Hepatocyte (in vitro differentiated cells): ENCODE measurements around the gene AHCYL2. TPM values are rescaled to one million over a fixed set of nuclear protein-coding genes. Genes with fewer than 3 reads are reported as not detected.

Experiments used
- DNase-seq: peaks from one replicate; pipeline ENCODE4 v3.0.0-alpha.2; 2016; ENCODE audit warnings: low spot score
- H2AFZ ChIP-seq: fragments of 200-600 bp; sonication (generic); 2 replicates; pipeline ENCODE4 v1.6.0; 2016; ENCODE audit warnings: antibody characterized with exemption, mild to moderate bottlenecking
- H3K27ac ChIP-seq: fragments of 200-600 bp; sonication (generic); 2 replicates; pipeline ENCODE4 v1.5.1; 2016; ENCODE audit warnings: mild to moderate bottlenecking
- H3K27me3 ChIP-seq: fragments of 200-600 bp; sonication (generic); 2 replicates; pipeline ENCODE4 v1.6.1; 2016
- H3K36me3 ChIP-seq: fragments of 200-600 bp; sonication (generic); replicated peaks from 2 replicates; pipeline ENCODE4 v1.5.1; 2016; ENCODE audit warnings: low read depth; ENCODE audit not compliant: insufficient read depth
- H3K4me1 ChIP-seq: fragments of 200-600 bp; sonication (generic); 2 replicates; pipeline ENCODE4 v1.5.1; 2016; ENCODE audit warnings: mild to moderate bottlenecking, moderate library complexity; ENCODE audit not compliant: insufficient read depth
- H3K4me2 ChIP-seq: fragments of 200-600 bp; sonication (generic); 2 replicates; pipeline ENCODE4 v1.6.0; 2016
- H3K4me3 ChIP-seq: fragments of 200-600 bp; sonication (generic); 2 replicates; pipeline ENCODE4 v1.5.1; 2016; ENCODE audit warnings: mild to moderate bottlenecking
- H3K79me2 ChIP-seq: fragments of 200-600 bp; sonication (generic); 2 replicates; pipeline ENCODE4 v1.6.0; 2017; ENCODE audit warnings: mild to moderate bottlenecking
- H3K9me2 ChIP-seq: fragments of 200-600 bp; sonication (generic); replicated peaks from 2 replicates; pipeline ENCODE4 v1.6.0; 2017; ENCODE audit warnings: mild to moderate bottlenecking; ENCODE audit not compliant: insufficient read depth
- H3K9me3 ChIP-seq: fragments of 200-600 bp; sonication (generic); 2 replicates; pipeline ENCODE4 v1.5.1; 2016; ENCODE audit warnings: low read depth, mild to moderate bottlenecking
- H4K20me1 ChIP-seq: fragments of 200-600 bp; sonication (generic); 2 replicates; pipeline ENCODE4 v1.6.0; 2016; ENCODE audit warnings: mild to moderate bottlenecking; ENCODE audit not compliant: insufficient read depth, poor library complexity, severe bottlenecking
- EZH2 ChIP-seq: fragments of 200-600 bp; sonication (generic); IDR thresholded peaks from 2 replicates; pipeline ENCODE4 v1.6.1; 2016; ENCODE audit warnings: antibody characterized with exemption, mild to moderate bottlenecking, borderline replicate concordance
- EZH2phosphoT487 ChIP-seq: fragments of 200-600 bp; sonication (generic); IDR thresholded peaks from one replicate; pipeline ENCODE4 v1.6.1; 2018; ENCODE audit warnings: antibody characterized with exemption, mild to moderate bottlenecking, low read depth, moderate library complexity; ENCODE audit not compliant: unreplicated experiment, severe bottlenecking
- WGBS: methylation state at CpG from one replicate; pipeline ENCODE4 v1.1.6; 2016; ENCODE audit warnings: low lambda C conversion rate; ENCODE audit errors: missing lambda C conversion rate; 5-methylcytosine and 5-hydroxymethylcytosine counted together
- polyA plus RNA-seq: library from polyadenylated mRNA; unstranded; fragments of >200 nt; fragmentation: Nextera tagmentation; extraction: Ambion mirVana; gene quantifications from 2 replicates; pipeline ENCODE4 v1.2.1, GENCODE V29; 2016
- total RNA-seq: library from RNA; depleted of rRNA; stranded (reverse); fragments of >200 nt; gene quantifications from 2 replicates; pipeline ENCODE4 v1.2.3, GENCODE V29; 2014
- TF ChIP-seq, protein P1 (sequence below): fragments of 200-600 bp; sonication (generic); IDR thresholded peaks from 2 replicates; pipeline ENCODE4 v1.5.1; 2016; ENCODE audit warnings: antibody characterized with exemption, mild to moderate bottlenecking; ENCODE audit not compliant: poor library complexity

Gene AHCYL2
- total and polyA plus RNA-seq, 2 experiments from 2014 or later: 13.7 to 20.0 TPM

GRCh38 chr7:129385116-129385515, 160.3 kb downstream of the AHCYL2 start:
- Histone ChIP-seq H3K4me3 (no peak overlapping the region), H3K4me1 (no peaks in the 10 kb centered on the region), H3K27ac (no peak overlapping the region), H3K36me3 (no peaks in the 10 kb centered on the region), H3K9me2 (no peaks in the 10 kb centered on the region), H3K9me3 (no peaks in the 10 kb centered on the region), H3K4me2 (no peak overlapping the region), H2AFZ (no peak overlapping the region), H3K27me3 (no peaks in the 10 kb centered on the region), H3K79me2 (no peaks in the 10 kb centered on the region), H4K20me1 (no peaks in the 10 kb centered on the region)
- 65% methylated on average over 1 of the region's 1 CpG for WGBS
- TF ChIP-seq EZH2phosphoT487: no peak
- no peak for DNase-seq

DNA sequence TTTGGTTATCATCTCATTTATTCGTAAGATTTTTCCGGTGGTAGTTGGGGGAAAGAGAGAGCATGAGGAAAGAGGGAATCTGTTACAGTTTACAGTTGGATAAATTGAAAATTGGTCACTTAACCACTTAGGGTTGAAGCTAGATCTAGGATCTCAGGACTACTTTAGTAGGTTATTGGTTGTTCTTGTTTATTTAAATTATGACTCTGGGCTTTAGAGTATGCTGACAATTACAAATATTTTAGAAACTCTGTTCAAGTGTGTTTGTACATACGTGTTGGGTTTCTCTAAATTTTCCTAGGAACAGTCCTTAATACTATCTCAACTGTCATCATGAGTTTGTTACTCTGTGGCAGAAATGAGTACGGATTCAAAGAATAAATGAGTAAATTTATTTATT, 160.8 kb downstream of the AHCYL2 start:
- H2AFZ ChIP-seq: no peak overlapping the region
- no peak overlapping the region for H3K27ac ChIP-seq
- no peak overlapping the region for H3K4me3 ChIP-seq
- DNase-seq: no peak
- no peaks in the 10 kb centered on the region for H3K9me3 ChIP-seq
- no peaks in the 10 kb centered on the region for H3K79me2 ChIP-seq
- no peaks in the 10 kb centered on the region for H3K9me2 ChIP-seq
- WGBS: 92% methylated on average over 4 of the region's 4 CpGs
- no peaks in the 10 kb centered on the region for H3K27me3 ChIP-seq
- H3K4me2 ChIP-seq: no peak overlapping the region
- TF ChIP-seq, protein P1, sequence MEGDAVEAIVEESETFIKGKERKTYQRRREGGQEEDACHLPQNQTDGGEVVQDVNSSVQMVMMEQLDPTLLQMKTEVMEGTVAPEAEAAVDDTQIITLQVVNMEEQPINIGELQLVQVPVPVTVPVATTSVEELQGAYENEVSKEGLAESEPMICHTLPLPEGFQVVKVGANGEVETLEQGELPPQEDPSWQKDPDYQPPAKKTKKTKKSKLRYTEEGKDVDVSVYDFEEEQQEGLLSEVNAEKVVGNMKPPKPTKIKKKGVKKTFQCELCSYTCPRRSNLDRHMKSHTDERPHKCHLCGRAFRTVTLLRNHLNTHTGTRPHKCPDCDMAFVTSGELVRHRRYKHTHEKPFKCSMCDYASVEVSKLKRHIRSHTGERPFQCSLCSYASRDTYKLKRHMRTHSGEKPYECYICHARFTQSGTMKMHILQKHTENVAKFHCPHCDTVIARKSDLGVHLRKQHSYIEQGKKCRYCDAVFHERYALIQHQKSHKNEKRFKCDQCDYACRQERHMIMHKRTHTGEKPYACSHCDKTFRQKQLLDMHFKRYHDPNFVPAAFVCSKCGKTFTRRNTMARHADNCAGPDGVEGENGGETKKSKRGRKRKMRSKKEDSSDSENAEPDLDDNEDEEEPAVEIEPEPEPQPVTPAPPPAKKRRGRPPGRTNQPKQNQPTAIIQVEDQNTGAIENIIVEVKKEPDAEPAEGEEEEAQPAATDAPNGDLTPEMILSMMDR: no peak
- TF ChIP-seq EZH2: no peak
- TF ChIP-seq EZH2phosphoT487: no peak
- no peaks in the 10 kb centered on the region for H3K4me1 ChIP-seq
- no peaks in the 10 kb centered on the region for H3K36me3 ChIP-seq
- no peaks in the 10 kb centered on the region for H4K20me1 ChIP-seq

DNA sequence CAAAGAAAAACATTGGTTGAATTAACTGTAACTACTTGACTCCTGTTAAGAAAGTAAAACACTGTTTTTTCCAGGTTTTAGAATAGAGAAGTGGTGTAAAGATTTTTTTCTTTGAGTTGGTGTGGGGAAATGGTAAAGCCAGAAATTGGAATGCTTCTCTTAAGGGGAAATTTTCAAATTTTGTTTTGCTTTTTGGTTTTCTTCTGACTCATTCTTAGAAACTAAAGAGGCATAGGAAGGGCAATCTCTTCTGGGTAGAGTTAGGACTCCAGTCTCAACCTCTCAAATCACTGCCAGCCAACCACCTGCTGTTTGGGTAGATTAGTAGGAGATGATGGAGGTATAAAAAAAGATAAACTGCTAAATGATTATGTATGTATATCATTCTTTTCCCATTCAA, 161.7 kb downstream of the AHCYL2 start:
- H2AFZ ChIP-seq: no peak overlapping the region
- H3K9me2 ChIP-seq: no peaks in the 10 kb centered on the region
- TF ChIP-seq EZH2phosphoT487 (no peak), EZH2 (no peak)
- TF ChIP-seq, protein P1: no peak
- no peak overlapping the region for H3K4me3 ChIP-seq
- no peaks in the 10 kb centered on the region for H3K36me3 ChIP-seq
- no peaks in the 10 kb centered on the region for H3K9me3 ChIP-seq
- H3K79me2 ChIP-seq: no peaks in the 10 kb centered on the region
- no peak for DNase-seq
- no peaks in the 10 kb centered on the region for H3K4me1 ChIP-seq
- H4K20me1 ChIP-seq: no peaks in the 10 kb centered on the region
- no peak overlapping the region for H3K4me2 ChIP-seq
- H3K27ac ChIP-seq: no peak overlapping the region
- no peaks in the 10 kb centered on the region for H3K27me3 ChIP-seq

- Histone ChIP-seq H3K79me2 (no peaks in the 10 kb centered on the region), H3K4me2 (no peak overlapping the region), H2AFZ (no peak overlapping the region), H3K4me3 (no peak overlapping the region), H3K27ac (no peak overlapping the region), H4K20me1 (no peaks in the 10 kb centered on the region), H3K27me3 (no peaks in the 10 kb centered on the region), H3K9me3 (no peaks in the 10 kb centered on the region), H3K4me1 (no peaks in the 10 kb centered on the region), H3K36me3 (no peaks in the 10 kb centered on the region), H3K9me2 (no peaks in the 10 kb centered on the region)
- WGBS: 79% methylated on average over 2 of the region's 2 CpGs
- no peak for DNase-seq
- TF ChIP-seq EZH2phosphoT487 (no peak), EZH2 (no peak)
- TF ChIP-seq, protein P1: no peak
Measured at GRCh38 chr7:129387537-129387936, 162.7 kb downstream of the AHCYL2 start.
